Activated CD8-positive, alpha-beta memory T cell treated with anti-CD3 and anti-CD28 coated beads, Interleukin-2, amount 50 U/mL, for 1 hour (primary cell): ENCODE results near the gene CAMP.
A peak's percentile ranks its signal among the peaks of the same experiment; 100 is the strongest.
"Not testable (repeated sequence)": the region's sequence is repeated elsewhere in the genome, so short reads cannot be mapped to it uniquely, and the experiment has no call there.

Source experiments
- DNase-seq: peaks from one replicate; pipeline ENCODE4 v3.0.0-alpha.2; 2020; ENCODE audit errors: extremely low read depth

Gene CAMP, protein sequence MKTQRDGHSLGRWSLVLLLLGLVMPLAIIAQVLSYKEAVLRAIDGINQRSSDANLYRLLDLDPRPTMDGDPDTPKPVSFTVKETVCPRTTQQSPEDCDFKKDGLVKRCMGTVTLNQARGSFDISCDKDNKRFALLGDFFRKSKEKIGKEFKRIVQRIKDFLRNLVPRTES

DNA sequence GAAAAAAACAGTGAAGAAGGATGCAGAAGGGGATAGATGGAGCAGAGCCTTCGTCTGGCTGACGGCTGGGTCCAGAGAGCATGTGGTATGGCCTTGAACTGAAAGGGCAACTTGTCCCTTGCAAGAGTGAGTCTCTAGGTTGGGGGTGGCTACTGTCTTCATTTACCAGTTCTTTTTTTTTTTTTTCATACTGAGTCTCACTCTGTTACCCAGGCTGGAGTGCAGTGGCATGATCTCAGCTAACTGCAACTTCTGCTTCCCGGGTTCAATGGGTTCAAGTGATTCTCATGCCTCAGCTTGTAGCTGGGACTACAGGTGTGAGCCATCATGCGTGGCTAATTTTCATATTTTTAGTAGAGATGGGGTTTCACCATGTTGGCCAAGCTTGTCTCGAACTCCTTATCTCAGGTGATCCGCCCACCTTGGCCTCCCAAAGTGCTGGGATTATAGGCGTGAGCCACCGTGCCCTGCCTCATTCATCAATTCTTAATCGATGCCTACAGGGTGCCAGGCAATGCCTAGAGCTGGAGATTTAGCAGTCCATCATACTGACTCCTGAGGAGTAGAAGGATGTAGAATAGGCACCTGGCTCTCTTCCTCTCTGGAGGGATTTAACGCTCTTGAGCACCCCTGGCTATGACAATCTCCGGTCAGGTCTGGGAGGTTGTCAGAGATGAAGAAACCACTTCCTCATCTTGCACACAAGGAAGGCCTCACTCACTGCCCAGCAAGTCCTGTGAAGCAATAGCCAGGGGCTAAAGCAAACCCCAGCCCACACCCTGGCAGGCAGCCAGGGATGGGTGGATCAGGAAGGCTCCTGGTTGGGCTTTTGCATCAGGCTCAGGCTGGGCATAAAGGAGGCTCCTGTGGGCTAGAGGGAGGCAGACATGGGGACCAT is at the start of gene CAMP:
TSS of gene CAMP (plus strand) at position 880 of the 898 bp plus-strand sequence. CDS start at position 897, 17 bp downstream.
- no peak for DNase-seq

DNA sequence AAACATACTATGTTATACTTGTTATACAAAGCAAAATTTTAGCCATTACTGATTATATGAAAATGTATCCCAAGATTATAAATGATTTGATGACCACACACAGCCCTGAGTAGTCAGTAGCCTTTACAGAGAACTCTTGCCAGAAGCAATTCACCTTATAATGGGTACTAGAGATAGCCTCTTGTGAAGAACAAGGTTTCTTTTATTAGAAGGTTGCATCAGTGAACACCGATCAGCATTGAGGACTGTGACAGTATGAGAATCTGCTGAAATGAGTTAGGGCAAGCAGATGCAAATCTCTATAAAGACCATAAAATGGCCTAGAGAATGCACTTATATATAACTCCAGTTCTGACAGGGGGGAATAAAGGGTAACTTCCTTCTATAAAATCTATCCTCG is 45.2 kb upstream of the CAMP start:
- DNase-seq, result no peak

DNA sequence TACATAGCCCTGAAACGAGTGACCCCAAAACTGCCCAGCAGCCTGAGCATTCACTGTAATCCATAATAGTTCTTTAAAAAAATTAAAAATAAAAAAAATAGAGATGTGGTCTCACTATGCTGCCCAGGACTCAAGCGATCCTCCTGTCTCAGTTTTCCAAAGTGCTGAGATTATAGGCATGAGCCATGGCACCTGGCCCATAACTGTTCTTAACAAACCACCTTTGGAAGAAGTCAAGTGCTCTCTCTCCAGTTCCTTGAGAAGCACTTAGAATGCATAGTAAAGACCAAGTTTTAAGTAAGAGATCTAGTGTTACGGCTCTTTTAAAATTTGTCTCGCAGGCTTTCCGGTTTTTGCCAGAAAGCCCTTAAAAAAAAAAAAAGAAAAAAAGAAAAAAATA is 43.3 kb upstream of the CAMP start:
- no peak for DNase-seq

DNA sequence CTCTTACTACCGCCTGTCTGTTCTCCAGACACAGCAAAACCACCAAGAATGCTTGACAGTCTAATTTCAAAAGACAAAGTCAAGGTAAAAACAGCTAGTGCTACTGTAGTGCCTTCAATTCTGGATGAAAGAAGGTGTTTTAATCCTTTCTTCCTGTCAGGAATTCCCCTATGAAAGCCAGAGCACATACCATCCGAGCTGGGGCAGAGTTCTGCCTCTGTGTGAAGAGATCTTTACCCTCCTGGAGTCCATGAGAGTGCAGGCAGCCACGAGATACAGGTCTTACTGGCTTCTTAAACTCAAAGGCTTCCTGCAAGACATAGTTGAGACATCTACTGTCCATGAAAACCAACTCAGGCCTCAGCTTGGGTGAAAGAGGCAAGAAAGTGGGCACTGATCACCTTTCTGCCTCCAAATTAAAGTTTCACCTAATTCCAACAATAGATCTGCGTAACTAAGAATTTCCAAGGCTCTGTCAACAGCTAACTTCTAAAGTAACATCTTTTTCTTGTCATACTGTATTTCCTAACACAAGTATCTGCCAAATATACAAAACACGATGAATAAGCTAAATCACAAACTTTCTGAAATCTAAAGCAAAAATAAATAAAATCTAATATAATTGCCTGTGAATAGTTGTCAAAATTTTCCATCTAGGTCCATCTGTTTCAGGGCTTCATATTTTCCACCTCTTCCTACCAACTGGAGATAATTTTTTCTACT is 42.6 kb upstream of the CAMP start:
- DNase-seq, result no peak

DNA sequence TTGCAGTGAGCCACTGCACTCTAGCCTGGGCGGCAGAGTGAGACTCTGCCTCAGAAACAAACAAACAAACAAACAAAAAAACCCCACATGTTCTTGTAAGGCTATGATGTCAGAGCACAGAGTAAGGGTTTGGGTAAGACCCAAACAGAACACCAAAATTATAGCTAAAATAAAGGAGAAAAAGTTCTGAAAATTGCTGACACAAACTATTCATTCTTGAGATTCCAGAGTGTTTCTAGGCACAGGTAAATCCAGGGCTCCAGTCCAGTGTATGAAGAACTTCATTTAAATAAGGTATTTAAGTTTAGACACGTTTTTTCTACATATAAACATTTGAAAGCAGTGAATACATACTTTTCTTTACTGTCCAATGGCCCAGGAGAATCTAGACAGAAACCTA is 39.0 kb upstream of the CAMP start:
- DNase-seq, result no peak

DNA sequence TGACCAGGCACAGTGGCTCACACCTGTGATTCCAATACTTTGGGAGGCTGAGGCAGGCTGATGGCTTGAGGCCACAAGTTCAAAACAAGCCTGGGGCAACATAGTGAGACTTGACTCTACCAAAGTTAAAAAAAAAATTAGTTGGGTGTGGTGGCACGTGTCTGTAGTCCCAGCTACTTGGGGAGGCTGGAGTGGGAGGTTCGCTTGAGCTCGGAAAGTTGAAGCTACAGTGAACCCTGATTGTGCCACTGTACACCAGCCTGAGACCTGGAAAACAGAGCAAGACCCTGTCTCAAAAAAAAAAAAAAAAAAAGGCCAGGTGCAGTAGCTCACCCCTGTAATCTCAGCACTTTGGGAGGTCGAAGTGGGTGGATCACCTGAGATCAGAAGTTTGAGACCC is 38.2 kb upstream of the CAMP start:
- DNase-seq, result no peak

DNA sequence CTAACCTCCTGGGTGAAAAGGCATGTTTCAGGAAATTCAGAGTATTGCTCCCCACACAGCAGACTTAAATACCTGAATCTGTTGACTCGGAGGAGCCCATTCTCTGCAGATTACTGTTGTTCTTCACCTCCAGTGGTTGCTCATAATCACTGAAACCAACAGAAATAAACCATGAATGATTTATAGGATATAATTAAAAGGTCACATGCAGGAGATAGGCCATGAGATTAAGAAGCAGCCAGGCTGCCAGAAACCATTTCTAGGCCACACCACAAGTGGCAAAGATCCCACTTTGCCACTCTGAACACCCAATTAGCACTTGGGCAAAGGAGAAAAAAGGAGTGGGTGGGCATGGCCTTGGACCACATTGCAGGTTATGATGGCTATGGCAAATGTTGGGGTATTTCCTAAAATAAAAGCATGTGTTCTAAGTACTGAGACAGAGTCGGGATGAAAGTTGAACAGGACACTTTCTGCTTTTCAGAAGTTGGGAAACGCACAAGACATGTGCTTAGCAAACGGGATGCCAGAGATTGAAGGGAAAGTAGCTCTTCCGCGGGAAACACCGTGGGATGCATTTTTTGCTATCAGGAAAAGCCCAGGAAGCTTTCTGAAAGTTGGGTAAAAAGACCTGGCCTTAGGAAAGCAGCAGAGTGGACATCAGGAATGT is 36.5 kb upstream of the CAMP start:
- DNase-seq, result no peak

DNA sequence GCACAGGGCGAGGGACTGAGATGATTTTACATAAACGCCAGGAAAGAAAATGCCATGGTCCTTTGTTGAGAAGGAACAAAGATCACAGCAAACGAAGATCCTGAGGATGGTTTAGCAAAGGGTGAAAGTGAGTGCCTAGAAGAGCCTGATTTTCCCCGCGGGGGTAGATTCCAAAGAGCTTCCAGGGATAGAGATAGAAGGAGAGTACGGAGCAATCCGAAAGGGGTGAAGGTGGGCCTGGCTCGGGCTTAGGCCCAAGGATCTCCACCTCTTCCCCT is 36.1 kb upstream of the CAMP start:
- no peak for DNase-seq

DNA sequence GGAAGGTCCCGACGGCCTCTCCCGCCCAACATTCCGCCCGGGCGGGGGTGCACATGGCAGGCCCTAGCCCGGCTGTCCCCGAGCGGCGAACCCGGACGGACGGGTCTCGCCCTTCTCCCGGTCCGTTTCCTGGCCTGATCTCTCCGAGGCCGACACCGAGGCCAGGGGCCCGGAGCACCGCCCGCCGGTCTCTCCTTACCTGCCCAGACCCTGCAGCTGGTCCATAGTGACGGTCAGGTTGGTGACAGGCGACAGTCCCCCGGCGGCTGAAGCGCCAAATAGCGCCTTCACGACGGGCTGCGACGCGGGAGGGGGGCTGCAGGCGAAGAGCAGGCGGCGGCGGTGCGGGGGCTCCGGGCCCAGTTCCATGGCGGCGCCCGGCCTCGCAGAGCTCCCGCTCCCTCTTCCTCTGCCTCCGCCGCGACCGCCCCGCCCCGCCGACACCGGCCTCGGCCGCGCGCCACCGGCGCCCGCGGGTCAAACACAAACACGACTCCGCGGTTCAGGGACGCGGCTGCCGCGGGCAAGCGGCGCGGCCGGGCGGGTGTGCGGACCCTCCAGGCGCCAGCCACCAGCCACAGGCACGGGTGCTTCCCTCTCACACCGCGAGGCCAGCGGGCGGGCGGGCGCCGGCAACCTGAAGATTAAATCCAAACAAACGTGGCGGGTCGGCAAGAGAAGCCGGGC is 35.6 kb upstream of the CAMP start:
- no peak for DNase-seq

DNA sequence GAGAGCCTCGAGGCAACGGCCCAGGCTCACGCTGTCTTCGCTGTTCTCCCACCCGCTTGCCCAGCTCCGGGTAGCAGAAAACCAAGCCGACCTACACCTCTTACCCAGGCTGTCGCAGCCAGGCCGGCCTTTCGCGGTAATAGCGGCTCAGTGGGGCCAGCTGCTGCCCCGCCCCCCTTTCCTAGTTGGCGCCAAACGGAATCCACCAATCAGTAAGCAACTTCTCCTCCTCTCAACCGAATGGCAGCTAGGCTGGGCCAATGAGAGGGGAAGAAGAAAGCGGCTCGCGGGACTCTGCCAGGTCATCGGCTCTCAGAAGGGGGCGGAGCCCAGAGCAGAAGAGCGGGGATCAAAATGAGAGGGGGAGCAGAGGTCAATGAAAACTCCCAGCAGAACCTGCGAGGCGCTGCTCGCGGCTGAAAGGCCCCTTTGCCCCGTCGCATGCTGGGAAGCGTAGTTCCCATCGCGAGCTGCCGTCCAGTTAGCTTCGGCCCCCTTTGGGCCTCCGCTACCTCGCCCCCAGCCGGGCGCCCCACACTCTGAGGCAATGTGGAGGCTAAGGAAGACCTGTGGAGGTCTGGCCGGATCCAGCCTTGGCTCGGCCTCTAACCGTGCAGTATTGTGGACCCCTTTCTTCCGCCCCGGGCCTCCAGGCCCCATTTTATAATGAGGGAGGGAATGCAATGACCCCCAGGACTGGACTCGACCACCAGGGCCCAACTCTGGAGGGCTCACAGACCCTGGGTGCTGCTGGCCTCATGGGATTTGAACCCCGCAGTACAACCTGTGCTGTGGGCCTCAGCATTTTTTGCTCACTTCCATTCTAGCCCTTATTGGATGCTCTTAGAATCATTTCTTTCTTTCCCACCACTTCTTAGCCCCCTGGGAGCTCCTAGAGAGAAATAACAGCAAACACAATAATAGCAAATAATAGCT is 34.8 kb upstream of the CAMP start, which contains the start of gene CDC25A:
TSS of gene CDC25A (minus strand) at position 152 of the 936 bp plus-strand sequence. CDS start 470 bp downstream, outside the sequence.
- peak; percentile 83 for DNase-seq

DNA sequence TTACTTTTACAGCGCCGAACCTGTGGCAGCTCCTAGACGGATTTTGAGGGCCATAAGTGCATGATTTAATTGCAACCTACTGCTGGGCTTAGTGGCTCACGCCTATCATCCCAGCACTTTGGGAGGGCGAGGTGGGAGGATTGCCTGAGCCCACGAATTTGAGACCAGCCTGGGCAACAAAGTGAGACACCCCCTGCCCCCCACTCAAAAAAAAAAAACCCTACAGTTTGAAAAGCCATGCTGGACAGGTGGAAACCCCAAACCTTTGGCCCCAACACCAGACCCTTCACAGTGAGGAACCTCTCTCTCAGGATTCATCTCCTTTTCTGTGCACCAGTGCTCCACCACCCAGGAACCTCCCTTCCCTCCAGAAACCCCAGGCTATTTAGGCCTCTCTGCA is 34.0 kb upstream of the CAMP start:
- DNase-seq, result no peak

DNA sequence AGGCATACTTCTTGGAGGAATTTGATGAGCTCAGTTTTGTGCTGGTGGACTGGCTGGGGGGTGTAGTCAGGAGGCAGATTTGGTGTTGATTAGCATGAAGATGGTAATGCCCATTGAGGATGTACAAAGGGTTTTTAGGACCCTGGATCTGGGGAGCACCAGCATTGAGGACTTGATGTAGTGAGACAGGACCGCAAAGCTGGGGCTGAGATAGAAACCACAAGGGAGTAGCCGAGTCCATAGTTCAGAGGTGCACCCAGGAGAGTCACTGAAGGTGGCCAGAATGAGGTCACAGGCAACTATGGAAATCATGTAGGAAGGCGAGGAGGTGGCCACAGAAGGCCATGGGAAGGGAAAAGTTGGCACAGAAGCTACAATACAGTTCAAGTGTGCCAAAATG is 32.4 kb upstream of the CAMP start:
- DNase-seq, result no peak

DNA sequence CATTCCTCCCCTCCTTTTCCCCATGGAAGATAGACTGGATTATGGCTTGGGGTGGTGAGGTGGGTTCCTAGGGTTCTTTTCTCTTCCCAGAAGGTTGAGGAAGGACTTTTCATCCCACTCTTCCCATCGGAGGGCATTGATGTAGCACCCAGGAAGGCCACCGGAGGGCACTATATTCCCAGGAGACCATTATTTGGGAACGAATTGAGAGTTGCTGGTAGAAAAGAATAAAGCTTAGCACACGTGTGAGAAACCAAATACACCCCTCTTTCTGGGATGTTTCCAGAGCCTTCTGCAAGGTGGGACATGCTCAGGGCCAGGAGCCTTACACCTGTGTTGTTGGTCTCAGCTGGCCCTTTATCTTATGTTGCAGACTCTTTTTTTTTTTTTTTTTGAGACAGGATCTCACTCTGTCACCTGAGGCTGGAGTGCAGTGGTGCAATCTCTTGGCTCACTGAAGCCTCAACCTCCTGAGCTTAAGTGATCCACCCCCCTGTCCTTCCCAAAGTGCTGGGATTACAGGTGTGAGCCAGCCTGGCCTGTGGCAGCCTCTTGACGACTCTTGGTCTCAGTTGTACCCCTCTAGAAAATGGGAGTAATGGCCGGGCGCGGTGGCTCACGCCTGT is 28.7 kb upstream of the CAMP start:
- DNase-seq, result no peak

DNA sequence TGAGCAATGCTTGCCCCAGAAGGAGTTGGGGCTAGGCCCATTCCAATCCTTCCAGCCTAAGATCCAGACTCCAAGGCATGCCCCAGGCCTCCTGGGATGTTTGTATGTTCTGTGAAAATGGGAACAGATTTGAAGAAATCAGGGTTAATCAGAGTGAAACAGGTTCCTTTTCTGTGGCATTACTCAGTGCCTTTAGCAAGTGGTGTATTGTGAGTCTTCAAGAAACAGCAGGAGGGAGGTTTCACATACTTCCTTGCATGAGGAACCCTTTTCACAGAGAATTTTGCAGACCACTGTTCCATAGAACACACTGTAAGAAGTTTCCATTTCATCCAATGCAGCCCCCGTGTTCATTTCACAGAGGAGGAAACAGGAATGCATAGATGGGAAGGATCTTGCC is 26.7 kb upstream of the CAMP start:
- no peak for DNase-seq

DNA sequence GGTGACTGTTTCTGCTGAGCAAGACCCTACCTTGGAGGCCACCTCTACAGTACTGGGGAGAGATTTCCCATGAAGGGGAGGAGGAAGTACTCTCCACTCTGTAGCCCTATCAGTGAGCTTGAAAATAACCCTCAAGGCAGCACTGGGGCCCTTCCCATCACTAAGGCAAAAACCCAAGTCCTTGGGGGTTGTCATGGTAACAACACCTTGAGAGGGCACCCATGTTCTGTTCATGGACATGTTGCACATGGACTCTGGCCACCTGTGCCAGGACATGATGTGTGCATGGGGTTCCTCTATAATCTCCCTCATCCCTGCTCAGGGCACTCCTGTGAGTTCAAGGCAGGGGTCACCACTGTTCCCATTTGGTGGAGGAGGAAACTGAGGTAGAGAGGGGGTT is 24.2 kb upstream of the CAMP start:
- no peak for DNase-seq

DNA sequence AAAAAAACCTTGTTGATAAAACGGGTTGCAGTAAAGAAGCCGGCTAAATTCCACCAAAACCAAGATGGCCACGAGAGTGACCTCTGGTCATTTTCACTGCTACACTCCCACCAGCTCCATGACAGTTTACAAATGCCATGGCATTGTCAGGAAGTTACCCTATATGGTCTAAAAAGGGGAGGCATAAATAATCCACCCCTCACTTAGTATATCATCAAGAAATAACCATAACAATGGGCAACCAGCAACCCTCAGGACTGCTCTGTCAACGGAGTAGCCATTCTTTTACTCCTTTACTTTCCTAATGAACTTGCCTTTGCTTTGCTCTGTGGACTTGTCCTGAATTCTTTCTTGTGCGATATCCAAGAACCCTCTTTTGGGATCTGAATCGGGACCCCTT is 20.7 kb upstream of the CAMP start:
- no peak for DNase-seq

DNA sequence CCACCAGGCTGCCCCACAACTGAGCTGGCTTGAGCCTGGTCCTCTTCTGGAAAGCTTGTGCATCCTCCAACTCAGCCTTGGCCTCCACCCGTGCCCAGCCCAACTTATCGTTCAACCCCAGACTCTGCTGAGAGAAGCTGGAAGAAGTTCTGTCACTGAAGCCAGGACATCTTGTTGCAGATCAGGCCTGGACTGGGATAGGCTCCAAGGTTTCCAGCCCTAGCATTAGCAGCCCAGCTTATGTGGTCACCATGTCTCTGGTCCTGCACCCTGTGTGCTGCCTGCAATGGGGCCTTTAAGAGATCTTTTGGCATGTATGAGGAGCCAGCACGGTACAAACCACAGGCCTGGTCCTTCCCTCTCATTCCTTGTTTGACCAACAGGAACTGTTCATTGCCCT is 15.2 kb upstream of the CAMP start:
- no peak for DNase-seq

DNA sequence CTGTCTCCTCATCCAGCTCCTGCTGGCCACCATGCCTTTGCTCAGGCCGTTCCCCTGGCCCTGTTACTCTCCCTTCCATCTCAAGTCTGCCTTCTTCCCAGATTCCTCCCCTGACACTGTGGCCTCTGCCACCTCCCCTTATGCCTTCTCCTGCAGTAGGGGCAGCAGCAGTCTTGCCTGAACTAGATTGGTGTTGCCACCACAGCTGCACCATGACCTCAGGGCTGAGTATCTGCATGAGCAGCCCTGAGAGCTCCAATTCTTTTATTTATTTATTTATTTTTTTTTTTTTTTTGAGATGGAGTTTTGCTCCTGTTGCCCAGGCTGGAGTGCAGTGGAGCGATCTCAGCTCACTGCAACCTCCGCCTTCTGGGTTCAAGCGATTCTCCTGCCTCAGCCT is 13.8 kb upstream of the CAMP start:
- no peak for DNase-seq

DNA sequence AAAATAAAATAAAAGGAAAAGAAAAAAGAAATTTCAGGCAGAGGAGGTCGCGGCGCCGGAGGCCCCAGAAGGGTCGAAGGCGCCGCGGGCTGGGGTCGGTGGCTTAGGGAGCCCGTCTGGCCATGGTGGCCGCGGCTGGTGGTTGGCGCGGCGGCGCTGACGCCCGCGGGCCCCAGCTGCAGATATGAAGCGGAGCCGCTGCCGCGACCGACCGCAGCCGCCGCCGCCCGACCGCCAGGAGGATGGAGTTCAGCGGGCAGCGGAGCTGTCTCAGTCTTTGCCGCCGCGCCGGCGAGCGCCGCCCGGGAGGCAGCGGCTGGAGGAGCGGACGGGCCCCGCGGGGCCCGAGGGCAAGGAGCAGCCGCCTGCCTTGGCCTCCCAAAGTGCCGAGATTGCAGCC is 12.8 kb upstream of the CAMP start:
- not testable (repeated sequence) for DNase-seq

DNA sequence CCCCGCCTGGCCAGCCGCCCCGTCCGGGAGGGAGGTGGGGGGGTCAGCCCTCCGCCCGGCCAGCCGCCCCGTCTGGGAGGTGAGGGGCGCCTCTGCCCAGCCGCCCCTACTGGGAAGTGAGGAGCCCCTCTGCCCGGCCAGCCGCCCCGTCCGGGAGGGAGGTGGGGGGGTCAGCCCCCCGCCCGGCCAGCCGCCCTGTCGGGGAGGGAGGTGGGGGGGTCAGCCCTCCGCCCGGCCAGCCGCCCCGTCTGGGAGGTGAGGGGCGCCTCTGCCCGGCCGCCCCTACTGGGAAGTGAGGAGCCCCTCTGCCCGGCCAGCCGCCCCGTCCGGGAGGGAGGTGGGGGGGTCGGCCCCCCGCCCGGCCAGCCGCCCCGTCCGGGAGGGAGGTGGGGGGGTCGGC is 11.5 kb upstream of the CAMP start:
- DNase-seq, result not testable (repeated sequence)
